ENCODE results near the gene ADD1.

ADD1 gene

GRCh38 chr4:2861631-2862436 is 18.2 kb downstream of the ADD1 start:
- no peak for DNase-seq

GRCh38 chr4:2862528-2862927 is 18.9 kb downstream of the ADD1 start:
- no peak for DNase-seq

GRCh38 chr4:2863649-2864048 is 20.0 kb downstream of the ADD1 start:
- DNase-seq: no peak

GRCh38 chr4:2865196-2865780 is 21.6 kb downstream of the ADD1 start:
- DNase-seq: no peak

GRCh38 chr4:2866160-2866861 is 22.7 kb downstream of the ADD1 start:
- DNase-seq: no peak

GRCh38 chr4:2866891-2867290 is 23.2 kb downstream of the ADD1 start:
- no peak for DNase-seq

GRCh38 chr4:2867758-2868491 is 24.3 kb downstream of the ADD1 start:
- no peak for DNase-seq

GRCh38 chr4:2868877-2869487 is 25.3 kb downstream of the ADD1 start:
- DNase-seq: no peak

GRCh38 chr4:2869659-2870058 is 26.0 kb downstream of the ADD1 start:
- DNase-seq: no peak

- no peak for DNase-seq
Observed at GRCh38 chr4:2870082-2870481, 26.4 kb downstream of the ADD1 start.

GRCh38 chr4:2871466-2871865 is 27.8 kb downstream of the ADD1 start:
- no peak for DNase-seq

GRCh38 chr4:2871911-2872310 is 28.3 kb downstream of the ADD1 start:
- no peak for DNase-seq

GRCh38 chr4:2873329-2873728 is 29.7 kb downstream of the ADD1 start:
- DNase-seq: no peak

- no peak for DNase-seq
Observed at GRCh38 chr4:2874861-2875260, 31.2 kb downstream of the ADD1 start.

- DNase-seq: no peak
Observed at GRCh38 chr4:2875556-2875955, 31.9 kb downstream of the ADD1 start.

- DNase-seq: no peak
Observed at GRCh38 chr4:2878346-2878745, 34.7 kb downstream of the ADD1 start.

GRCh38 chr4:2879026-2879425 is 35.4 kb downstream of the ADD1 start:
- no peak for DNase-seq

- DNase-seq: no peak
Observed at GRCh38 chr4:2881431-2881830, 37.8 kb downstream of the ADD1 start.

- no peak for DNase-seq
Observed at GRCh38 chr4:2882341-2882740, 38.7 kb downstream of the ADD1 start.

- no peak for DNase-seq
Observed at GRCh38 chr4:2886161-2886560, 42.5 kb downstream of the ADD1 start.

GRCh38 chr4:2886622-2887021 is 43.0 kb downstream of the ADD1 start:
- DNase-seq: no peak

GRCh38 chr4:2887343-2887742 is 43.7 kb downstream of the ADD1 start:
- DNase-seq: no peak

- DNase-seq: no peak
Observed at GRCh38 chr4:2888886-2889285, 45.2 kb downstream of the ADD1 start.
